ENCODE data around the gene DFFB.

Gene DFFB

DNA sequence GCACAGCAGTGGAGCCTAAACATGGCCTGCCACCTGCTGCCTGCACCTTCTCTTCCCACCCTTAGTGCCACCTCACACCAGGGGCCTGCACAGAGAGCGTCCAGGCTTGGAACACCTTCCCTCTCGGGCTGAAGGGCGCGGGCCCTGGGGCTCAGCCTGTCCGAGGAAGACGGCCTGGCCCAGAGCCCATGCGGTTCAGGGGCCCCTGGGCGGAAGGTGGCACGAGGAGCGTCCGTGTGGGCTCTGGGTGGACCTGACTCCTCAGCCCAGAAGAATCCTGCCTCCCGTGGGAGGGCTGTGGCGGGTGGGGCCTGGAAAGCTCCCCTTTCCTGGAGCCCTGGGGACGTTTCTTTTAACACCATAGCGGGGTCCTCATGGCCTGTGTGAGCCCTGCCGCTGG lies 19.4 kb downstream of the DFFB start:
- FAIRE-seq: no peak

DNA sequence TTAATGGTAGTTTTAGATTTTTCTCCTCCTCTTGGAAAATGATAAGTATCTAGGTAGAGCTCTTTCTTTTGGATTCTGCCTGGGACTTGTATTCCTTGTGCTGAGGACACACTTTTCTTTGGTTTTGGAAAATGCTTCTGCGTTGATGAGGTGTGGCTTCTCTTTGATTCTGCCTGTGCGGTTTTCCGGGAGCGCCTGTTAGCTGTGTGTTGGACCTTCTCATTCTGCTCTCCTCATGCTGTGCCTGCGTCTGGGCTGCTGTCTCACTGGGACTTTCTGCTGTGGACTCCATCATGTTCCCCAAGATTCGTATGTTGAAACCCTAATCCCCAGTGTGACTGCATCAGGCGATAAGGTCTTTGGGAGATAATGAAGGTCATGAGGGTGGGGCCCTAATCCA lies 21.8 kb downstream of the DFFB start:
- FAIRE-seq: no peak

DNA sequence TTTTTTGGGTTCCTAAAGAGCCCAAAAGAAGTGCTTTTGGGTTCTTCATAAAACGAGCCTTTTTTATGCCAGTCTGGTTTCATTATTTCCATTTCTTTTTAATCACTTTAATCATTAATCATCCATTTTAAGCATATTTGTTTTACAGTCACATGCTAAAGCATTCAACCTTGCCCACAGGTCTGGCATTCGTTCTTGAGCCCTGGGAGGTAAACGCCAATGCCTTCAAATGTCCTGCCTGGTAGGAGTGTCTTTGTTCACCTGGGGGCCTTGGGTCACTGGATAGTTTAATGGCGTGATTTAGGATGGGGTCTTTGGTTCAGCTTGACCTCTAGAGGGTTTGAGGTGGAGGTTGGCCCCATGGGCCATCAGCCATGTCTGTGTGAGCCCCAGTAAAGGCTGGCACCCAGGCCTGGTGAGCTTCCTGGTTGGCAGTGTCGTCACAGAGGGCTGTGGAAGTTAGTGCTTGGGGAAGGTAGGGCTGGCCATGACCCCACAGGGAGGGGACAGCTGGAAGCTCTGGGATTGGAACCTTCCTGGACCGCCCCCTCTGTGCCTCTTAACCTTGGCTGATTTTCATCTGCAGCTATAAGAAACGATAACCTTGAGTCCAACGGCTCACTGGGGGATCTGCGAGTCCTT lies 22.6 kb downstream of the DFFB start:
- FAIRE-seq: no peak

DNA sequence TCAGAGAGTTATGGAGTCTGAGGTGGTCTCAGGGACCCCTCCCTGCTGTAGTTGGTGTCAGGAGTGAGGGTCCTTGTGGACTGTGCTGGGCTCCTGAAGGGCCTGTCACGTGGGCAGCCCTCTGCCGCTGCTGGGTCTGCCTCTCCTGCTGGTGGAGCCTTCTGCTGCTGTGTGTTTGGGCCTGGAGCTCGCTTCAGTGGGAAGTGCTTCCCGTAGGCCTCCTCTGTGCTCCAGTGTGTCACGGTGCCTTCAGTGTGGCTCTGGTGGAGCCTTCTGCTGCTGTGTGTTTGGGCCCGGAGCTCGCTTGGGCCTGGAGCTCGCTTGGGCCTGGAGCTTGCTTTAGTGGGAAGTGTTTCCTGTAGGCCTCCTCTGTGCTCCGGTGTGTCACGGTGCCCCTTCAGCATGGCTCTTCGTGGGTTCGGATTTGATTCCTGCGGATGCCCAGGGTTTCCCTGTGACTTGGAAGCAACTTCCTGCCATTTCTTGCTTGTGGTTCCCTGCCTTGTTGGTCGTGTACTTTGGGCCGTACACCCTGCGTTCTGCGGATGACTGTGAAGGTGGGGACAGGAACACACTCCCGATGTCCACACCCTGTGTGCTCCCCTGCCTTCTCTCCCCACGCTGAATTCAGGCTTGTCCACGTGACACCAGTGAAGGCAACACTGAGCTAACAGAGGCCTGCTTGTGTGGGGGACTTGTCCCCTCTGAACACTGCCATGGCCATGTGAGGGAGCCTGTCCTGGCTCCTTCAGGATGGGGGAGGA lies 23.3 kb downstream of the DFFB start:
- FAIRE-seq: no peak

DNA sequence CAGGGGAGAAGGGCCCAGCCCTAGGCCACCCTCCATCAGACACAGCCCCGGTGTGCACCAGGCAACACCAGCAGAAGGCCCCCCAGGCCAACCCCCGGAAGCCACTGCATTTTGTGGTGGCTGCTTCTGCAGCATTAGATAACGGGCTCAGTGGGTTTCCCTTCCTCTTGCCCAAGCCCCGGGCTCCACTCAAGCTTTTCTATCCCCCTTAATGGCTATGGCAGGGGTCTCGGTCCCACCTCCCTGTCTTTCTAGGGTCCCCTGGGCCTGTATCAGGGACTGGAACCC lies 23.9 kb downstream of the DFFB start:
- FAIRE-seq: no peak

DNA sequence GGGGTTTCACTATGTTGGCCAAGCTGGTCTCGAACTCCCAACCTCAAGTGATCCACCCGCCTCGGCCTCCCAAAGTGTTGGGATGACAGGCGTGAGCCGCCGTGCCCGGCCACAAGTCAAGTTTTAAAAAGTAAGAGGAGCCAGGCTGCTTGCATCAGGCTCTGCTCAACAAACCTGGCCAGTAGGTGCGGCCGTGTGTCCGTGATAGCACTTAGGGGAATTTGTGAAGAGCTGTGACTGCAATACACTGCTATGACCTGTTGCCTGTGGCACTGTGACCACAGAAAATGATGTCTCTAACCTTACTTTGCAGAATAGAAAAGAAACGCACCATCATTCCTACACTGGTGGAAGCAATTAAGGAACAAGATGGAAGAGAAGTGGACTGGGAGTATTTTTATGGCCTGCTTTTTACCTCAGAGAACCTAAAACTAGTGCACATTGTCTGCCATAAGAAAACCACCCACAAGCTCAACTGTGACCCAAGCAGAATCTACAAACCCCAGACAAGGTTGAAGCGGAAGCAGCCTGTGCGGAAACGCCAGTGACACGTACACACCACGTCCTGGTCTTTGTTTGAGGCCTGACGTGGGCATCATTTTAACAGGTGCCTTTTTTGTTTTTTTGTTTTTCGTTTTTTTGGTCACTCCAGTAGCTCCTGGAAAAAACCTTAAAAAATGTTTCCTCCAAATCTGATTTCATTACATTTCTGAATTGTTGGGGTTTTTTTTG lies 26.1 kb downstream of the DFFB start:
- FAIRE-seq: no peak

DNA sequence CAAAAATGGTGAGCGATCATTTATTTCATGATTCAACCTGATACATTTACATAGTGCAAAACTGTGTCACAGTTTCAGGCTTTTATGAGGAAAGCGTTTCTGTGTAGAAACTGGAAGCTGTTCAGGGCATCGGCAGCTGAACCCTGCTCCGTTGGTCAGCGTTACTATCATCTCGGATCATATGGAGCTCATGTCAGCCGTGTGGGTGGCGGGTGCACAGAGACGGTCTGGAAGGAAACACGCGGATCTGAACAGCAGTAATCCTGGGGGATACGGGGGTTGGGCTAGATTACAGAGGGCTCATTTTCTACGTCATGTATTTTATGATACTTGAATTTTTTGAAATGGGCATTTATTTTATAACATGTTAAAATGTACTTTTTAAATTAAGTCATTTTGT lies 27.7 kb downstream of the DFFB start:
- no peak for FAIRE-seq

DNA sequence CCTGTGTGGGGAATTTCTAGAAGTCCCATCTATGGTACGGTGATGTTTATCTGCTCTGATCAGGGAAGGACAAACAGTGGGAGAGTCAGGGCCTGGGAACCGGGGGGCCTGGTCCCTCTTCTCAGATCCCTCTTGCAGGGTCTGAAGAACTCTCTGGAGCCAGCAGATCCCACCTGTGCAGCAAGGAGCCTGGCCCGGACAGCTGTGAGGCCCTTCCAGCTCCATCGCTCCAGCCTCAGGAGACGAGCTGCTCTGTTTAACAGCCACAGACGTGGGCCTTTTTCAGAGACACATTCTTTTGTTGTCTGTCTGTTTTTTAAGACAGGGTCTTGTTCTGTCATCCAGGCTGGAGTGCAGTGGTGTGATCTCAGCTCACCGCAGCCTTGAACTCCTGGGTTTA lies 28.3 kb downstream of the DFFB start:
- no peak for FAIRE-seq

DNA sequence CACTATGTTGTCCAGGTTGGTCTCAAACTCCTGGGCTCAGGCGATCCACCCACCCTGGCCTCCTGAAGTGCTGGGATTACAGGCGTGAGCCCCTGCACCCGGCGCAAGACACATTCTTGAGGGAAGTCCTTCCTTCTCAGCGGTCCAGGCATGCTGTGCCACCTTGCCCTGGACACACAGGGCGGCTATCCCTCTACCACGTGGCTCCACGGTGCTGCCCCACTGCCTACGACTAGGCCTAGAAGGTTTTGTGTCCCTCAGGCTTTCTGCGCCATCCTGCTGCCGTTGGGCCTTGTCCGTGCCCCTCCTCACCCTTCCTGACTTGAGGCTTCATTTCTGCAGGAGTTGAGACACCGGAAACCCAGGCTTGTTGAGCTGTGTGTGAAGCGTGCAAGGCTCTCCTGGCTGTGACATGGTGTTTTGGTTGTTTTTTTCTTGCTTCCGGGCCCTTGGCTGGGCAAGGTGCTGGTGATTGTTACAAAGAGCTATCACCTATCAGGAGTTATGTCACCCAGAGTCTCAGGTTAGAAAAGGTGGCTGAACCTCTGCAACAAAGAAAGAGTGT lies 28.9 kb downstream of the DFFB start:
- no peak for FAIRE-seq

DNA sequence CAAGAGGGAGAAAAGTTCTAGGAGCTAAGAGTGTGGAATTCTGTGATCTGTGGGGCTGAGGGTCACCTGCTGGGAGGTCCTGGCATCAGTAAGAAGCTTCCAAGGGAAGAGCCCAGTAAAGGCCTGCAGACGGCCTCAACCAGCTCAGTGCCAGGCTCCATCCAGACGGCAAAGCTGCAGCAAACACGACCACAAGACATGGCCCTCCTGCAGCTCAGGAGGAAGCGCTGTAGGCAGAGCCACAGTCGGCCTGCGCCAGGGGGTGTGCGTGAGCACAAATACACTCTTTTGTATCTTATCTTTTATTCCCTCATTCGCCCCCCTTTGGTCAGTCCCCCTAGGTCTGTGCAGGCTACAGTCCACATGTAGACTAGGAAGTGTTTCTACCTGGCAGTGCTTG lies 29.4 kb downstream of the DFFB start:
- no peak for FAIRE-seq

DNA sequence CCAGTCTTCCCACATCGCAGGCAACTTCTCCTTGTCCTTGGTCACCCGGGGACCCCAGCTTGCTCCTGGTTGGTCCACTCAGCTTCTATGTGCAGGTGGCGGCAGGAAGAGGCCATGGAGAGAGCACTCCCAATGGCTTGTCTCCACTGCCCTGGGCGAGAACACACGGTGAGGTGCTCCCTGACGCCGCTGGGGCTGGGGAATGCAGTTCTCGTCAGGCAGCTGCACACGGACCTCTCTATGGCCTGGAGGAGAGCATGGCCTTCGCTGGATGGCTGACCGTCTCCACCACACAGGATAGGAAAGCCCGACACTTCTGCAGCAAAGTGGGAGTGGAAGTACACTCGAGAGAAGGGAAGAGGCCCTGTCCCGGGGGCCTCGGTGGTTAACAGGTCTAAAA lies 31.0 kb downstream of the DFFB start:
- no peak for FAIRE-seq

DNA sequence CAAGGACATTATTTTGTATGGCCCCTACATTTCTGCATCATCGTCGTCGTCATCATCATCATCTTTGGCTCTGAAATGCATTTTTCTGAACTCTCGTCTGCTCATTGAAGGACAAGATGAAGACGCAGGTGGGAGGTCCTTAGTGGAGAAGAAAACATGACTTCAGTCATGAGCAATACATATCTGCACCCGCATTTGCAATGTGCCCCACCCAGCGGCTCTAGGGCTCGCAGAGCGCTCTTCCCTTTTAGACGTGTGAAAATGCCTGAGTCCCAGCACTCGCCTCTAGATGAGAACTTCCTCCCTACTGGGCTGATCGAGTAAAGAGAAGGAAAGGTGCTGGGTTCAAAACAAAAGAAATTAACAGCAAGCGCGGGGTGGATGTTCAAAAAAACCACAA lies 32.7 kb downstream of the DFFB start:
- FAIRE-seq: no peak

DNA sequence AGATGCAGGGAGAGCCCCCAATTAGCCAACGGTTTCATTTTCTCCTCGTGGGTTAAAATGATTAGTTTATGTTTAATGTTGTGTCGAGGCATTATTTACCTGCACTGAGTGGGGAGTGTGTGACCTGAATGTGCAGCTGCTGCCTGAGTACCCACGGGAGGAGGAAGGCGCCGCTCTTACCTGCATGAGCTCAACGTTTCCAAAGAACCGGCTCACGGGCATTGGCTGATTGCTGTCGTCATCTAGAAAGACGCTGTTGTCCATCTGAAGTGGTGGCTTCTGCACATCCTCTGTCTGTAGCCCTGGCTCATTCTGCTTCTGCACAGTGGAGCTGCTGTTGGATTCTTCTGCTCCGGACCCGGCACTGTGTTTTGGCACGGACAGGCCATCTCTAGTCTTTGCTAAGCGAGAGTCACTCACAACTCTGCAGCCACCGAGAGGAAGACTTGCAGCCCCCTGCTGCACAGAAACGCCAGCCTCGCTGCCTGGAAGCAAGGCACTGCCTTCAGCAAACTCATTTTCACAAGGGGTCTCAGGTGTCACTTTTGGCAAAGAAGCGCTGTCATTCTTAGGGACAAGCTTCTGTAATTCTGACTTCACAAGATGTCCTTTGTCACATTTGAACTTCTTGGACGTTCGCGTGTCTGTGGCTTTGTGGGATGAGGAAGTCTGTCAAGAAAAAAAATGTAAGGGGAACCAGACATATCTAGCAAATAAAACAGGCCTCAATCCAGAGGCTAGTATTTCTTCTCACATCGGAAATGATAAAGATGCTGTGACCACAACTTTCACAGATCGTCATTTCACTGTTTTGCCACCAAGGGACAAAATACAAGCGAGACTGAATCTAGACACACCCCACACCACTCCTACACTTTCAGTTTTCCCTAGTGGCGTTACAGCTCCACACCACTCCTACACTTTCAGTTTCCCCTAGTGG lies 33.4 kb downstream of the DFFB start:
- no peak for FAIRE-seq

DNA sequence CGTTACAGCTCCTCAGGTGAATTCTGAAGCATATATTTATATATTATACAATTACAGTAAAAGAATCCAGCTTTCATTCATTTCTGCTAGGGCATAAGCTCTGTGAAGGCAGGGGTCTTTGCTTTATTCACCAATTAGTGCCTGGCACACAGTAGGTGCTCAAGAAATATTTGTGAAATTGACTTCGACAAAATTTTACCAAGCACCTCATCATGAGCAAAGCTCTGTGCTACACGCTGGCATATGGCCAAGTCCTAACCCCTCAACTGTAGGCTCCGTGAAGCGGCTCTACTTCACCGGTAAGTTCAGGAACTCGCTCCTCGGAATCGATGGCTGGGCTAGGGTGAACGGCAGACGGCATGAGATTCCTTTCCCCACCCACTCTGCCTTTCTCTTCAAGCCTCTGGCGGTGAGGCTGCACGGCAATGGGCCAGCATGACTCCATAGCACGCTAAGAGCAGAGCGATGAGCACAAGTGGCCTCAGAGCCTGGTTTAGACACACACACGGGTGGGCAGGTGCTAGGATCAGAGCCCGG lies 34.1 kb downstream of the DFFB start:
- FAIRE-seq: no peak

DNA sequence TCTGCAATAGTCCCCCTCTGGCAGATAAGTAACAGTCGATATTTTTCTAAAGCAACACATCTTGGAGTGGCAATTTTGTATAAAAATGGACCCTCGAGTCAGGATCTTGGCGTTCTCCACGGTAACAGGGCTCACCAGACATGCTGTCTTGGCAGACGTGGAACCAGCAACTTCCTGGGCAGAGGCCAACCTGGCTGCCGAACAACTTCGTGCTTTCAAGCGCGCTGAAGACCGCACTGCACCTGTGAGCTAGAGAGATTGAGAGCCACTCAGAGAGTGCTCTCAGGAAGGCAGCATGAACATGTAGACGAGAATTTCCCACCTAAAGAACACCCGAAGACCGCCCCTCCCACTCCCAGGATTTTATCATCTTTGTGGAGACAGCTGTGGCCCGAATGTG lies 35.5 kb downstream of the DFFB start:
- FAIRE-seq: no peak

DNA sequence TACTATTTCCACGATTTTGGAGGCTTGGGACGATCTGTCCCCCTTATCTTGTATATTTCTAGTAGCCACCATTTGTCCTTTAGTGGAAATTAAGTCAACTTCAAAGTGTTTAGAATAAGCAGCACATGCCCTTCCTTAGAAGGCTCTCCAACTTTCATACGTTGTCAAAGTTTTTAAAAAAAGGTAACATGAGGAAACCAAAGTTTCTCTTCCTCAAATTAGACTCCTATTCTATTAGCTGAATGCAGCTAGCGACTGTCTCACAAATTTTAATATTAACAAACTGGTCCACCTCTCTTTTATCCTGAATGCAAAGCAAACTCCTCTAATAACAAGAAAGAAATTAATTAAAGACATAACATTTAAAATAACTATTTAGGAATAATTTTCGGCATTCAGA lies 35.9 kb downstream of the DFFB start:
- FAIRE-seq: no peak

DNA sequence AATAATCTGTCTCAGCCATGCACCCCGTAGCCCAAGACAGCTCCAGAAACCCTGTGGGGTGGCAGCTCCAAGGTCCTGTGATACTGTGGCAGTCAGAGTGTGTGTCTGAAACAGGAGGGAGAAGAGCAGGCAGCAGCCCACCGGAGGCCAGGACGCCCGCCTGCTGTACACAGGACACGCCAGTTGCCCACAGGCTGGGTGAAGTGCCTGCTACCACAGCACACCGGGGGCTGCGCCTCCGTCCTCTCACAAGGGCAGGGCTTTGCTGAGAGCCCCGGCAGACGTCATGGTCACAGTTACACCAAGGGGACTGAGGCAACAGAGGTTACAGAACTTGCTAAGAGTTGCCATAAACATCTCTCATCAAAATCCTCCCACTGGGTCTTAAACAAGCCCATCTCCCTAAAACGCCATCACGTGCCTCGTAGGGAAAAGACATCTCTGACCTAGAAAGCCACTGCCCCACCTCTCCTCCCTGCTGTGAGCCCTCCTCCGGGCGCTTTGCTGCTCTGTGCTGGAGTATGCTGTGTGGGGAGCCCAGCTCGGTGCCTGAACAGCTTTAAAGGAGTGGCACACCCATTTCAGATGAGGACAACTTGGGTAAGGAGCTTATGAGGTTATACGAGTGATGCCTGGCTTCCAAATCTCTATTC lies 37.5 kb downstream of the DFFB start:
- FAIRE-seq: no peak

DNA sequence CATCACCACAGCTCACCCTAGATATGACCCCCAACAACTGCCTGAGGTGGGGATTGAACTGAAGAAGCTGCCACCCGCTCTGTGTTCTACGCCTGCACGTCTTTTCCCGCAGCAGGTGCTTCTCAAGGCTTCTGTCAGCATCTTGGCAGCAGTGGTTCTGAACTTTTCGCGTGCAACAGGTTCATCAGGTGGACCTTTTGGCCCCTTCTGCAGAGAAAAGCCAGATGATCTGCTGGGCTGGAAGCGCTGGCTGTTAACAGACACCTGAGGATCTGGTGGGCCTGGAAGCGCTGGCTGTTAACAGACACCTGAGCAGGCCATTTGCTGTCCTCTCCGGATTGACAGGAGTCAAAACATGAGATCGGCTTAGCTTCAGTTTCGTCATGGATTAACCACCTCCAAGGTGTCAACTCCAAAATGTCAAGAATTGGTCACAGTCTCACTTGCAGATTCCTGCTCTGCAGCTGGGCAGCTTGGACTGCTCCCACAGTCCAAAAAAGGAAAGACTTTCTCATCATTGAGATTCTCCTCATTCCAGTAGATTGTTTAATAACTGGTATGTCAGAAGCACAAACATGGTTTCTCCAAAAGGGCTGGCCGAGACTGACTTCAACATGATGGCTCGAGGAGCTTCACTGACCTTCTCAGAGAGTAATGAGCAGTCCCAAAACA lies 38.1 kb downstream of the DFFB start:
- FAIRE-seq: no peak

DNA sequence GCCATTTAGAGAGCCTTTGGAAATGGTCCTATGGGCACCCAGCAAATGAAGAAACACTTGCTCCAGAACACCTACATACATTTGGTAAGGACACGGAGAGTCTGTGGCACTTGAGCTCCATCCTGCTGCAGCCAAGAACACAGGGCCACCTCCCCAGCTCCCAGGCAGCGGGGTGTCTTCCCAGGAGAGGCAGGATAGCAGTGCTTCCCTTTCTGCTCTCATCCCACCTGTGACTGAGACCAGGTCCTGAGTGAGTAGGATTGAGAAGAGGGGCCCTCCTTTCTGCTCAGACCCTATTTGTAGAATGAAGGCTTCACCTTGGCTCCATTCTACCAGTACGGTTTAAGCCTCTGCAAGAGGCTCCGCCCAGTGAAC lies 38.7 kb downstream of the DFFB start:
- FAIRE-seq: no peak

DNA sequence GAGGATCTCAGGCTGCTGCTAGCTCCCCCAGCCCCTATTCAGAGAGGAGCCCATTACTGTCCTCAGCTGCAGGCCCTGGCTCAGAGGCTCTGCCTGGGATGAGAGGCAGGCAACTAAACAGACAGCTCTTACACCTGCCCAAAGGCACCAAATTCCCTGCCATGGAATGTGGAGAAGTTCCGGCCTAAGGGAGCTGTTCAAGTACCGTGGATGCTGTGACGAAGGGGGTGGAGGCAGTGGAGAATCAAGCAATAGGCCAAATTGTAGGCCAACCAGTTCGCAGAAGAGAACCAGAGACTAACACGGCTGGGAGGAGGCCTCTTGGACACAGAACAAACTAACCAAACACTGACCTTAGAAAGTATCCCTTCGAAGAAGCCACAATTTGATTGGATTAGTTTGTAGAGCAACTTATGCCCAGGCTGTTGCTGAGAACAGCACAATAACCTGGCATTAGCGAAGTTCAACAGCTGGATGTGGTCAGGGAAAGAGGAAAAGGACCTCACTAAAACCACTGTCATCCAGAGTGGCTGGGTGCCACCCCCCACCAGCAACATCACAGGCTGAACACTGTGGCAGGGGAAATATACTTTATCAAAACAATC lies 39.2 kb downstream of the DFFB start:
- no peak for FAIRE-seq

DNA sequence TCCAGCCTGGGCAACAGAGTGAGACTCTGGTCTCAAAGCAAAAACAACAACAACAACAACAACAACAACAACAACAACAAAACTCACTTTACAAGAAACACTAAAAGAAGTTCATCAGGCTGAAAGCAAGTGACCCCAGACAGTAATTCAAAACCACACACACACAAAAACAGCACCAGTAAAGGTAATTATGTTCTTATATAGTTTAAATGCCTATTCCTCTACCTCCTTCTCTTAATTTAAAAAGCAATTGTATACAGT lies 41.1 kb downstream of the DFFB start:
- FAIRE-seq: no peak

Data from endometrium (tissue), 2 donors.